Loucy (cell line): Measurements from ENCODE around the gene PDE6B.
A peak's percentile ranks its signal among the peaks of the same experiment; 100 is the strongest.

Experiments used
- H2AFZ ChIP-seq: fragments of 200-600 bp; sonication (generic); 2 replicates; pipeline ENCODE4 v1.6.0; 2016; ENCODE audit warnings: antibody characterized with exemption, mild to moderate bottlenecking, low read length, moderate library complexity
- H3F3A ChIP-seq: fragments of 200-600 bp; 2 replicates; pipeline ENCODE4 v1.6.0; 2016; ENCODE audit warnings: antibody characterized with exemption, low read depth, mild to moderate bottlenecking
- H3K27me3 ChIP-seq: fragments of 200-600 bp; sonication (generic); 2 replicates; pipeline ENCODE4 v1.6.1; 2014; ENCODE audit warnings: low read length, mild to moderate bottlenecking; ENCODE audit not compliant: insufficient read depth, poor library complexity, severe bottlenecking
- H3K36me3 ChIP-seq: fragments of 200-600 bp; sonication (generic); 2 replicates; pipeline ENCODE4 v1.6.1; 2016; ENCODE audit warnings: low read length; ENCODE audit not compliant: insufficient read depth
- H3K4me1 ChIP-seq: fragments of 200-600 bp; sonication (generic); 2 replicates; pipeline ENCODE4 v1.5.1; 2014; ENCODE audit warnings: low read length, mild to moderate bottlenecking; ENCODE audit not compliant: insufficient read depth, poor library complexity, severe bottlenecking
- H3K4me2 ChIP-seq: fragments of 200-600 bp; sonication (generic); 2 replicates; pipeline ENCODE4 v1.6.0; 2014; ENCODE audit warnings: antibody characterized with exemption, low read length, low read depth, mild to moderate bottlenecking; ENCODE audit not compliant: poor library complexity, severe bottlenecking
- H3K4me3 ChIP-seq: fragments of 200-600 bp; sonication (generic); 2 replicates; pipeline ENCODE4 v1.5.1; 2014; ENCODE audit warnings: low read length, mild to moderate bottlenecking, mixed read lengths; ENCODE audit not compliant: poor library complexity, severe bottlenecking
- H3K79me2 ChIP-seq: fragments of 200-600 bp; sonication (generic); 2 replicates; pipeline ENCODE4 v1.6.1; 2014; ENCODE audit warnings: low read length; ENCODE audit not compliant: insufficient read depth
- H3K9ac ChIP-seq: fragments of 200-600 bp; sonication (generic); 2 replicates; pipeline ENCODE4 v1.6.0; 2014; ENCODE audit warnings: mild to moderate bottlenecking, low read depth, low read length, moderate library complexity; ENCODE audit not compliant: poor library complexity, severe bottlenecking
- H3K9me2 ChIP-seq: fragments of 200-600 bp; sonication (generic); replicated peaks from 2 replicates; pipeline ENCODE4 v1.6.1; 2016; ENCODE audit warnings: low read depth, low read length, mixed read lengths
- H3K9me3 ChIP-seq: fragments of 200-600 bp; sonication (generic); 2 replicates; pipeline ENCODE4 v1.6.1; 2014; ENCODE audit warnings: mild to moderate bottlenecking, antibody characterized with exemption, low read length, low read depth; ENCODE audit not compliant: insufficient read depth
- H4K20me1 ChIP-seq: fragments of 200-600 bp; sonication (generic); 2 replicates; pipeline ENCODE4 v1.6.0; 2014; ENCODE audit warnings: antibody characterized with exemption, low read length, mild to moderate bottlenecking; ENCODE audit not compliant: insufficient read depth, poor library complexity, severe bottlenecking
- EZH2phosphoT487 ChIP-seq: fragments of 200-600 bp; IDR thresholded peaks from 2 replicates; pipeline ENCODE4 v1.6.1; 2018; ENCODE audit warnings: antibody characterized with exemption, mild to moderate bottlenecking, moderate library complexity, borderline replicate concordance
- TF ChIP-seq, protein P1 (sequence below): fragments of 200-600 bp; sonication (generic); conservative IDR thresholded peaks from 2 replicates; pipeline ENCODE4 v1.5.1; 2014; ENCODE audit warnings: mild to moderate bottlenecking, antibody characterized with exemption, low read length

The PDE6B gene

DNA sequence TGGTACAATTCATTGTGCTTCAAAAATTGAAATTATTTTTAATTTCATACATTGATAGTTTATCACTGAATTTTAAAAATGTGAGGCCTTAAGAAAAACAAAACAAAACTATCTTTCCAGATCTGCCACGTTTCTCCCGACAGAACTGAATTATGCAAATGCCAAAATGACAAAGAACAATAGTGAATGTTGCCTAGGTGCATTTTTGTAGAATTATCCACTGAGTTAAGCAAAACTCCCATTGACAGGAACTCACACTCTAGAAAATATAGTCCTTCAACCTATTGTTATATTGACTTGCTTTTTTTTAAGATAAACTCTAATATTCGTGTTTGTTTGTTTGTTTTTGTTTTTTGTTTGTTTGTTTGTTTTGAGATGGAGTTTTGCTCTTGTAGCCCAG, 86.7 kb downstream of the PDE6B start:
- no peaks in the 10 kb centered on the region for H3F3A ChIP-seq
- no peak for TF ChIP-seq EZH2phosphoT487
- TF ChIP-seq, protein P1, sequence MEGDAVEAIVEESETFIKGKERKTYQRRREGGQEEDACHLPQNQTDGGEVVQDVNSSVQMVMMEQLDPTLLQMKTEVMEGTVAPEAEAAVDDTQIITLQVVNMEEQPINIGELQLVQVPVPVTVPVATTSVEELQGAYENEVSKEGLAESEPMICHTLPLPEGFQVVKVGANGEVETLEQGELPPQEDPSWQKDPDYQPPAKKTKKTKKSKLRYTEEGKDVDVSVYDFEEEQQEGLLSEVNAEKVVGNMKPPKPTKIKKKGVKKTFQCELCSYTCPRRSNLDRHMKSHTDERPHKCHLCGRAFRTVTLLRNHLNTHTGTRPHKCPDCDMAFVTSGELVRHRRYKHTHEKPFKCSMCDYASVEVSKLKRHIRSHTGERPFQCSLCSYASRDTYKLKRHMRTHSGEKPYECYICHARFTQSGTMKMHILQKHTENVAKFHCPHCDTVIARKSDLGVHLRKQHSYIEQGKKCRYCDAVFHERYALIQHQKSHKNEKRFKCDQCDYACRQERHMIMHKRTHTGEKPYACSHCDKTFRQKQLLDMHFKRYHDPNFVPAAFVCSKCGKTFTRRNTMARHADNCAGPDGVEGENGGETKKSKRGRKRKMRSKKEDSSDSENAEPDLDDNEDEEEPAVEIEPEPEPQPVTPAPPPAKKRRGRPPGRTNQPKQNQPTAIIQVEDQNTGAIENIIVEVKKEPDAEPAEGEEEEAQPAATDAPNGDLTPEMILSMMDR: no peak
- no peaks in the 10 kb centered on the region for H3K27me3 ChIP-seq
- no peaks in the 10 kb centered on the region for H3K9me3 ChIP-seq
- no peak overlapping the region for H3K9ac ChIP-seq
- H3K36me3 ChIP-seq: no peaks in the 10 kb centered on the region
- H2AFZ ChIP-seq: no peak overlapping the region
- H3K4me3 ChIP-seq: no peak overlapping the region
- H4K20me1 ChIP-seq: peaks cover 48% of the 10 kb centered on the region
- H3K4me1 ChIP-seq: peaks cover 27% of the 10 kb centered on the region
- H3K4me2 ChIP-seq: no peak overlapping the region
- no peaks in the 10 kb centered on the region for H3K9me2 ChIP-seq
- peaks cover 77% of the 10 kb centered on the region for H3K79me2 ChIP-seq

DNA sequence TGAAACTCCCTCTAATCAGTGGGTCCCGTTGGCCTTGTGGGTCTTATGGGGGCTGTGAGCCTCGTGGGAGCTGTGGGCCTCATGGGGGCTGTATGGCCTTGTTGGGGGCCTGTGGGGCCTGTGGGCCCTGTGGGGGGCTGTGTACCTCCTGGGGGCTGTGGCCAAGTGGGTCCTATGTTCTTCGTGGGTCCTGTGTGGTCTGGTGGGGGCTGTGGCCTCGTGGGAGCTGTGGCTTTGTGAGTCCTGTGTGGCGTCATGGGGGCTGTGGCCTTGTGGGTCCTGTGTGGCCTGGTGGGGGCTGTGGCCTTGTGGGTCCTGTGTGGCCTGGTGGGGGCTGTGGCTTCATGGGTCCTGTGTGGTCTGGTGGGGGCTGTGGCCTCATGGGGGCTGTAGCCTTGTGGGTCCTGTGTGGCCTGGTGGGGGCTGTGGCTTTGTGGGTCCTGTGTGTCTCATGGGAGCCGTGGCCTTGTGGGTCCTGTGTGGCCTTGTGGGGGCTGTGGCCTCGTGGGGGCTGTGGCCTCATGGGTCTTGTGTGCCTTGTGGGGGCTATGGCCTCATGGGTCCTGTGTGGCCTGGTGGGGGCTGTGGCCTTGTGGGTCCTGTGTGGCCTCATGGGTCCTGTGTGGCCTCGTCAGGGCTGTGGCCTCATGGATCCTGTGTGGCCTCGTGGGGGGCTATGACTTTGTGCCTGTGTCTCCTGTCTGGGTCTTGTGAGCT, 87.7 kb downstream of the PDE6B start:
- Histone ChIP-seq H3K9me3 (no peaks in the 10 kb centered on the region), H3K4me1 (peaks cover 25% of the 10 kb centered on the region), H3K9ac (no peak overlapping the region), H3K27me3 (no peaks in the 10 kb centered on the region), H3F3A (no peaks in the 10 kb centered on the region), H2AFZ (no peak overlapping the region), H3K36me3 (no peaks in the 10 kb centered on the region), H3K4me3 (no peak overlapping the region), H3K9me2 (no peaks in the 10 kb centered on the region), H3K79me2 (peaks cover 77% of the 10 kb centered on the region), H3K4me2 (peak overlapping the region; percentile 5), H4K20me1 (peaks cover 47% of the 10 kb centered on the region)
- no peak for TF ChIP-seq EZH2phosphoT487
- TF ChIP-seq, protein P1: no peak

DNA sequence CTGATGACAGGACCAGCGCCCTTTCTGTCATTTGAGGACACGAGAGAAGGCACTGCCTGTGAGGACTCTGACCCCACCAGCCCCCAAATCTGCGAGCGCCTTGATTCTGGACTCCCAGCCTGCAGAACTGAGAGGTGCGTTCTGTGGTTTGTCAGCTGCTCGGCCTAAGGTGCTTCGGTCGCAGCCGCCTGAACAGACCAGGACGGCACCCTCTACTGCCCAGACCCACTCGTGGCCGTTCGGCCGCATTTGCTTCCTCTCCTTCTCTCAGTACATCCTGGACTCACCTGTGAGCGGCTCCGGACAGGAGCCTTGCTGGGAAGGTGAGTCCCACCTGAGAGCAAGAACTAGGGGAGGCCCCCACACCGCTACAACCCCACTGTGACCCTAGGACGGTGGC, 88.7 kb downstream of the PDE6B start:
- no peaks in the 10 kb centered on the region for H3K9me2 ChIP-seq
- H3K36me3 ChIP-seq: no peaks in the 10 kb centered on the region
- H3K4me2 ChIP-seq: peak overlapping the region; percentile 18
- no peak overlapping the region for H2AFZ ChIP-seq
- peaks cover 17% of the 10 kb centered on the region for H3K4me1 ChIP-seq
- no peaks in the 10 kb centered on the region for H3F3A ChIP-seq
- TF ChIP-seq, protein P1: no peak
- H3K27me3 ChIP-seq: no peaks in the 10 kb centered on the region
- no peaks in the 10 kb centered on the region for H3K9me3 ChIP-seq
- H3K79me2 ChIP-seq: peaks cover 76% of the 10 kb centered on the region
- H3K4me3 ChIP-seq: no peak overlapping the region
- H3K9ac ChIP-seq: no peak overlapping the region
- H4K20me1 ChIP-seq: peaks cover 51% of the 10 kb centered on the region
